ENCODE data around the gene EIF4G1.

The EIF4G1 gene

GRCh38 chr3:184375747-184376461 is 61.5 kb downstream of the EIF4G1 start:
- H3K27ac ChIP-seq: no peak overlapping the region
- no peak for TF ChIP-seq CTCF (conservative IDR thresholded peaks at IDR 0.05)

GRCh38 chr3:184377374-184377773 is 63.0 kb downstream of the EIF4G1 start:
- no peak overlapping the region for H3K27ac ChIP-seq
- TF ChIP-seq CTCF (conservative IDR thresholded peaks at IDR 0.05): no peak

GRCh38 chr3:184377882-184378445 is 63.6 kb downstream of the EIF4G1 start, which contains the start of gene THPO:
THPO (minus strand) TSS chr3:184378207; CDS start chr3:184376259, 1,948 bp downstream.
- TF ChIP-seq CTCF (conservative IDR thresholded peaks at IDR 0.05): no peak
- H3K27ac ChIP-seq: no peak within 1 kb of the TSS

- no peak for TF ChIP-seq CTCF (conservative IDR thresholded peaks at IDR 0.05)
- H3K27ac ChIP-seq: no peak overlapping the region
Observed at GRCh38 chr3:184378651-184379357, 64.4 kb downstream of the EIF4G1 start.

GRCh38 chr3:184379358-184380184 is 65.2 kb downstream of the EIF4G1 start, which contains the start of gene CHRD:
CHRD (plus strand) TSS chr3:184380054; CDS start chr3:184380319, 265 bp downstream.
- no peak for TF ChIP-seq CTCF (conservative IDR thresholded peaks at IDR 0.05)
- H3K27ac ChIP-seq: peak within 1 kb of the TSS; percentile 30; the same call in 1 of the 2 replicates

GRCh38 chr3:184380185-184380626 is 65.8 kb downstream of the EIF4G1 start:
- no peak for TF ChIP-seq CTCF (conservative IDR thresholded peaks at IDR 0.05)
- H3K27ac ChIP-seq: peak overlapping the region; percentile 30; the same call in 1 of the 2 replicates

Data from VCaP (cell line).